H1 (cell line): ENCODE results near the gene CMIP. TPM values are rescaled to one million over a fixed set of nuclear protein-coding genes. Genes with fewer than 3 reads are reported as not detected.

ENCODE experiments used
- CTCF ChIA-PET: fragments of 300-600 bp; sonication (Branson Sonifier 250); formaldehyde crosslinking; loops from one replicate; lab custom pipeline; 2021; ENCODE audit not compliant: partially characterized antibody; lab: Charles Lee
- POLR2A ChIA-PET: fragments of 300-600 bp; sonication (Branson Sonifier 250); formaldehyde crosslinking; loops from one replicate; lab custom pipeline; 2021; ENCODE audit warnings: inconsistent platforms; ENCODE audit not compliant: partially characterized antibody; lab: Charles Lee
- DNase-seq, 2 experiments: peaks; one replicate each; pipeline versions ENCODE4 v3.0.0 to v3.0.0-alpha.2; 2010 to 2022; ENCODE audit warnings: low spot score in 2 of 2, low read depth in 1 of 2, mixed read lengths in 1 of 2
- FAIRE-seq: peaks from 2 replicates; lab custom pipeline; 2011; peaks lifted over from hg19 to GRCh38; lab: Jason Lieb, UNC
- H2AFZ ChIP-seq: 2 replicates; pipeline ENCODE4 v1.8.1; 2012; ENCODE audit warnings: low read length, inconsistent platforms
- H2AK5ac ChIP-seq: 2 replicates; pipeline ENCODE4 v1.6.1; 2013; ENCODE audit warnings: low read depth, low read length
- H2BK120ac ChIP-seq: replicated peaks from 2 replicates; pipeline ENCODE3; 2013; ENCODE audit warnings: low read depth, low read length, inconsistent platforms
- H2BK12ac ChIP-seq: 2 replicates; pipeline ENCODE4 v1.6.1; 2013; ENCODE audit warnings: low read depth, low read length
- H2BK15ac ChIP-seq: 2 replicates; pipeline ENCODE4 v1.6.1; 2013; ENCODE audit warnings: low read length
- H2BK20ac ChIP-seq: 2 replicates; pipeline ENCODE4 v1.6.1; 2013; ENCODE audit warnings: low read length
- H2BK5ac ChIP-seq: 2 replicates; pipeline ENCODE4 v1.6.1; 2013; ENCODE audit warnings: low read depth, low read length
- H3K14ac ChIP-seq: 2 replicates; pipeline ENCODE4 v1.6.1; 2013; ENCODE audit warnings: inconsistent platforms; ENCODE audit not compliant: insufficient read length
- H3K18ac ChIP-seq: 2 replicates; pipeline ENCODE4 v1.6.1; 2013; ENCODE audit warnings: low read length; ENCODE audit errors: extremely low read depth
- H3K23ac ChIP-seq: 2 replicates; pipeline ENCODE4 v1.6.1; 2013; ENCODE audit warnings: inconsistent platforms; ENCODE audit not compliant: insufficient read length
- H3K23me2 ChIP-seq: 2 replicates; pipeline ENCODE4 v1.6.1; 2013; ENCODE audit warnings: low read depth, low read length
- H3K27ac ChIP-seq: 2 replicates; pipeline ENCODE4 v1.6.1; 2011; ENCODE audit warnings: low read depth, low read length, inconsistent platforms
- H3K27me3 ChIP-seq, 4 experiments: replicated peaks in 1 of 4; 1 replicate in 1 of 4; 2 replicates in 3 of 4; pipeline versions ENCODE4 v1.6.1 to v1.8.1; 2011 to 2013; ENCODE audit warnings: low read length in 3 of 4, mild to moderate bottlenecking in 3 of 4, inconsistent platforms in 2 of 4, mixed read lengths in 2 of 4, moderate library complexity in 1 of 4; ENCODE audit not compliant: control insufficient read depth in 3 of 4, insufficient read depth in 3 of 4; ENCODE audit errors: extremely low read depth in 1 of 4
- H3K36me3 ChIP-seq, 4 experiments: 2 replicates each; pipeline versions ENCODE4 v1.6.1 to v1.8.1; 2011 to 2013; ENCODE audit warnings: mild to moderate bottlenecking in 4 of 4, low read length in 3 of 4, moderate library complexity in 2 of 4, control low read depth in 1 of 4, inconsistent platforms in 1 of 4; ENCODE audit not compliant: insufficient read depth in 4 of 4, control insufficient read depth in 2 of 4
- H3K4ac ChIP-seq: replicated peaks from 2 replicates; pipeline ENCODE3; 2013; ENCODE audit warnings: low read length, low read depth, mixed read lengths, inconsistent platforms; ENCODE audit not compliant: insufficient read length
- H3K4me1 ChIP-seq, 4 experiments: replicated peaks in 1 of 4; 1 replicate in 1 of 4; 2 replicates in 3 of 4; pipeline versions ENCODE4 v1.6.1 to v1.8.1; 2011 to 2013; ENCODE audit warnings: low read length in 3 of 4, inconsistent platforms in 2 of 4, mixed read lengths in 1 of 4; ENCODE audit not compliant: insufficient read depth in 4 of 4, control insufficient read depth in 3 of 4
- H3K4me2 ChIP-seq, 2 experiments: 2 replicates each; pipeline versions ENCODE4 v1.6.1 to v1.8.1; 2011 to 2013; ENCODE audit warnings: low read depth in 2 of 2, low read length in 2 of 2, control low read depth in 1 of 2, inconsistent platforms in 1 of 2, mild to moderate bottlenecking in 1 of 2; ENCODE audit not compliant: insufficient read depth in 1 of 2
- H3K4me3 ChIP-seq, 4 experiments: fragments of 200-600, 300-600 bp in 1 of 4; sonication (generic), shearing (Covaris generic), sonication (Bioruptor Twin) in 1 of 4; 2 replicates each; pipeline versions ENCODE4 v1.5.1 to v1.8.1; 2011 to 2016; ENCODE audit warnings: low read length in 4 of 4, low read depth in 3 of 4, control low read depth in 2 of 4, inconsistent platforms in 2 of 4, mild to moderate bottlenecking in 2 of 4, mixed read lengths in 1 of 4, moderate library complexity in 1 of 4; ENCODE audit not compliant: insufficient read depth in 2 of 4; ENCODE audit errors: extremely low read depth in 1 of 4
- H3K56ac ChIP-seq: replicated peaks from 2 replicates; pipeline ENCODE3; 2013; ENCODE audit warnings: low read depth, mild to moderate bottlenecking, mixed read lengths, low read length, inconsistent platforms; ENCODE audit not compliant: insufficient read length
- H3K79me1 ChIP-seq: 2 replicates; pipeline ENCODE4 v1.6.1; 2013; ENCODE audit warnings: low read depth, low read length, control low read depth
- H3K79me2 ChIP-seq, 2 experiments: 2 replicates each; pipeline versions ENCODE4 v1.6.1 to v1.8.1; 2012 to 2013; ENCODE audit warnings: low read length in 2 of 2, mild to moderate bottlenecking in 2 of 2, inconsistent platforms in 1 of 2; ENCODE audit not compliant: insufficient read depth in 2 of 2, control insufficient read depth in 1 of 2
- H3K9ac ChIP-seq, 4 experiments: replicated peaks in 1 of 4; 1 replicate in 1 of 4; 2 replicates in 3 of 4; pipeline versions ENCODE4 v1.6.1 to v1.8.1; 2011 to 2013; ENCODE audit warnings: low read depth in 3 of 4, low read length in 3 of 4, control low read depth in 2 of 4, mild to moderate bottlenecking in 2 of 4, moderate library complexity in 2 of 4, inconsistent platforms in 1 of 4; ENCODE audit errors: extremely low read depth in 1 of 4
- H3K9me3 ChIP-seq, 2 experiments: 2 replicates each; pipeline versions ENCODE4 v1.6.1 to v1.8.1; 2012 to 2013; ENCODE audit warnings: mild to moderate bottlenecking in 2 of 2, moderate library complexity in 2 of 2, control low read depth in 1 of 2, inconsistent platforms in 1 of 2, low read depth in 1 of 2, low read length in 1 of 2, mixed read lengths in 1 of 2; ENCODE audit not compliant: insufficient read depth in 2 of 2
- H4K20me1 ChIP-seq, 2 experiments: replicated peaks in 1 of 2; 2 replicates each; pipeline versions ENCODE3 to v1.8.1; 2011 to 2013; ENCODE audit warnings: inconsistent platforms in 2 of 2, low read length in 2 of 2, mild to moderate bottlenecking in 1 of 2; ENCODE audit not compliant: insufficient read depth in 2 of 2, control insufficient read depth in 1 of 2
- H4K5ac ChIP-seq: 2 replicates; pipeline ENCODE4 v1.6.1; 2013; ENCODE audit warnings: low read length, low read depth, mixed read lengths, inconsistent platforms; ENCODE audit not compliant: insufficient read length
- H4K8ac ChIP-seq: 2 replicates; pipeline ENCODE4 v1.8.0; 2013; ENCODE audit warnings: mild to moderate bottlenecking, moderate library complexity, low read length, inconsistent platforms; ENCODE audit not compliant: insufficient read depth; ENCODE audit errors: extremely low read depth
- H4K91ac ChIP-seq: replicated peaks from 2 replicates; pipeline ENCODE3; 2013; ENCODE audit warnings: low read length, mixed read lengths, inconsistent platforms; ENCODE audit not compliant: insufficient read length
- ATF2 ChIP-seq: IDR thresholded peaks from 2 replicates; pipeline ENCODE4 v1.6.1; 2012; ENCODE audit warnings: low read length, inconsistent platforms
- CHD2 ChIP-seq: IDR thresholded peaks from 2 replicates; pipeline ENCODE4 v1.6.1; 2012; ENCODE audit warnings: low read length, improper control_type of control experiment
- CREB1 ChIP-seq: IDR thresholded peaks from 2 replicates; pipeline ENCODE4 v1.6.1; 2012; ENCODE audit warnings: inconsistent platforms
- EP300 ChIP-seq, 2 experiments: IDR thresholded peaks; 1 replicate in 1 of 2; 2 replicates in 1 of 2; pipeline ENCODE4 v1.6.1; 2011 to 2012; ENCODE audit warnings: low read depth in 2 of 2, low read length in 2 of 2, mild to moderate bottlenecking in 2 of 2, borderline replicate concordance in 1 of 2, inconsistent platforms in 1 of 2, moderate library complexity in 1 of 2
- FOSL1 ChIP-seq: IDR thresholded peaks from 2 replicates; pipeline ENCODE4 v1.6.1; 2011; ENCODE audit warnings: mild to moderate bottlenecking, low read depth, low read length, moderate library complexity; ENCODE audit not compliant: insufficient read depth
- RFX5 ChIP-seq: IDR thresholded peaks from 2 replicates; pipeline ENCODE4 v1.6.1; 2011; ENCODE audit warnings: low read depth, low read length, improper control_type of control experiment, borderline replicate concordance
- SP4 ChIP-seq: IDR thresholded peaks from 2 replicates; pipeline ENCODE4 v1.6.1; 2012; ENCODE audit warnings: low read length, inconsistent platforms
- TEAD4 ChIP-seq: IDR thresholded peaks from 2 replicates; pipeline ENCODE4 v1.6.1; 2012; ENCODE audit warnings: low read depth, low read length, inconsistent platforms, mixed read lengths
- WGBS, 2 experiments: shearing (Covaris generic) in 1 of 2; methylation state at CpG; one replicate each; pipeline versions ENCODE4 v1.1.6 to v1.1.7; 2013 to 2015; ENCODE audit warnings: low lambda C conversion rate in 2 of 2, mixed read lengths in 2 of 2, inconsistent platforms in 1 of 2, low coverage in 1 of 2, missing lambda C conversion rate in 1 of 2; ENCODE audit not compliant: insufficient replicate concordance in 2 of 2, insufficient coverage in 1 of 2, insufficient read length in 1 of 2; ENCODE audit errors: extremely low coverage in 1 of 2, missing lambda C conversion rate in 1 of 2; 5-methylcytosine and 5-hydroxymethylcytosine counted together
- polyA plus RNA-seq, 7 experiments: library from polyadenylated mRNA; depleted of rRNA in 3 of 7; stranded (reverse) in 5 of 7; unstranded in 2 of 7; fragments of >200 nt in 5 of 7; fragments of 200-250 nt in 2 of 7; gene quantifications; 1 replicate in 5 of 7; 2 replicates in 1 of 7; 4 replicates in 1 of 7; pipeline versions ENCODE4 v1.2.1 to v1.2.3, GENCODE V29; 2011 to 2013; ENCODE audit warnings: missing spikeins in 2 of 7, mixed read lengths in 2 of 7
- total RNA-seq: library from RNA; stranded (reverse); fragmentation: NEBNext Ultra II Directional; extraction: Animal tissue kit (Norgen Biotek cat#: 25700); gene quantifications from 2 replicates; pipeline ENCODE4 v1.2.1, GENCODE V29; 2021

Gene CMIP
- total and polyA plus RNA-seq, 2 of the 8 experiments (the other 6 are each of a cell fraction or from before 2014, with no cell fraction given), result 7.9 to 53.2 TPM

GRCh38 chr16:81522108-81522701, 77.6 kb downstream of the CMIP start:
- Histone ChIP-seq H3K9ac (no peak overlapping the region), H3K23me2 (no peaks in the 10 kb centered on the region; the same call in 1 of the 2 replicates), H2BK5ac (no peak overlapping the region), H3K79me2 (peaks cover 0 to 79% of the 10 kb centered on the region in 2 experiments; a peak in 2 of 4 replicates), H4K91ac (no peak overlapping the region), H3K27ac (no peak overlapping the region), H2BK120ac (no peak overlapping the region), H3K4me3 (no peak overlapping the region), H4K20me1 (peaks cover 10 to 16% of the 10 kb centered on the region in 2 experiments), H3K27me3 (no peaks in the 10 kb centered on the region), H2BK15ac (no peak overlapping the region)
- CTCF ChIA-PET, result interaction anchor here (0.9 to 1.3 kb wide), 2 partner anchors 118 to 120 kb away, joined by 3 read pairs; no protein-coding TSS in a partner anchor
- TF ChIP-seq SP4 (no peak), TEAD4 (no peak), CREB1 (peak; percentile 59; the same call in 1 of the 2 replicates), ATF2 (0 out of 2 replicates have a peak, but pooled peaks have one; percentile 42), EP300 (IDR thresholded peaks at IDR 0.05; ENCODE audit: borderline replicate concordance in 1 of 2, low read depth in 2 of 2, low read length in 2 of 2) (no peak), CHD2 (no peak), RFX5 (peak; percentile 86), FOSL1 (no peak)
- TF ChIP-seq, all 59 proteins: peak for 3
- Histone ChIP-seq H4K8ac (no peak overlapping the region), H2AFZ (no peak overlapping the region), H2BK20ac (no peak overlapping the region), H2AK5ac (no peak overlapping the region), H3K79me1 (peaks cover 27% of the 10 kb centered on the region), H4K5ac (no peak overlapping the region), H3K36me3 (peaks cover 0 to 3% (median under 1%) of the 10 kb centered on the region in 4 experiments; a peak in 1 of 8 replicates), H3K56ac (no peak overlapping the region), H2BK12ac (no peak overlapping the region), H3K18ac (no peak overlapping the region), H3K4me1 (peaks cover 0 to 3% (median 0%) of the 10 kb centered on the region in 4 experiments; a peak in 1 of 7 replicates), H3K14ac (no peak overlapping the region), H3K9me3 (no peaks in the 10 kb centered on the region), H3K4me2 (no peak overlapping the region), H3K4ac (no peak overlapping the region), H3K23ac (no peak overlapping the region)
- FAIRE-seq (no peak), DNase-seq (peak in 1 of 2 experiments; percentile 65)
- 92% methylated on average over 8 of the region's 8 CpGs; no CpG with 5 or more reads in 1 of the 2 experiments for WGBS, 2 experiments
- POLR2A ChIA-PET, result interaction anchor here (0.7 to 1.8 kb wide), 2 partner anchors 8 to 31 kb away, joined by 3 to 7 read pairs; no protein-coding TSS in a partner anchor
